H9 (cell line): ENCODE measurements around the gene TPCN2. TPM values are rescaled to one million over a fixed set of nuclear protein-coding genes. Genes with fewer than 3 reads are reported as not detected.

Experiments used
- DNase-seq: peaks from one replicate; pipeline ENCODE4 v3.0.0-alpha.2; 2017
- H2AFZ ChIP-seq: one replicate; pipeline ENCODE4 v1.6.1; 2013; ENCODE audit warnings: mild to moderate bottlenecking, low read length, control low read depth, moderate library complexity
- H2AK5ac ChIP-seq: 2 replicates; pipeline ENCODE4 v1.6.1; 2013; ENCODE audit warnings: low read length, control low read depth, mixed read lengths; ENCODE audit not compliant: insufficient read length
- H2BK120ac ChIP-seq: one replicate; pipeline ENCODE4 v1.6.1; 2013; ENCODE audit warnings: low read depth, mild to moderate bottlenecking, low read length, control low read depth, inconsistent platforms; ENCODE audit not compliant: poor library complexity, severe bottlenecking
- H2BK12ac ChIP-seq: 2 replicates; pipeline ENCODE4 v1.6.1; 2013; ENCODE audit warnings: low read length, control low read depth, mixed read lengths, low read depth; ENCODE audit not compliant: insufficient read length
- H2BK15ac ChIP-seq: 2 replicates; pipeline ENCODE4 v1.6.1; 2013; ENCODE audit warnings: low read depth, low read length, control low read depth
- H2BK20ac ChIP-seq: one replicate; pipeline ENCODE4 v1.6.1; 2013; ENCODE audit warnings: low read depth, mild to moderate bottlenecking, low read length, control low read depth, inconsistent platforms; ENCODE audit not compliant: poor library complexity, severe bottlenecking
- H2BK5ac ChIP-seq: 2 replicates; pipeline ENCODE4 v1.6.1; 2013; ENCODE audit warnings: low read length, control low read depth, mixed read lengths; ENCODE audit not compliant: insufficient read length
- H3K14ac ChIP-seq: 2 replicates; pipeline ENCODE4 v1.6.1; 2013; ENCODE audit warnings: low read length, control low read depth; ENCODE audit not compliant: insufficient read depth
- H3K18ac ChIP-seq: 2 replicates; pipeline ENCODE4 v1.6.1; 2013; ENCODE audit warnings: low read depth, mild to moderate bottlenecking, mixed read lengths, low read length, control low read depth; ENCODE audit not compliant: insufficient read length
- H3K23ac ChIP-seq: 2 replicates; pipeline ENCODE4 v1.6.1; 2013; ENCODE audit warnings: low read length, control low read depth, mixed read lengths, low read depth; ENCODE audit not compliant: insufficient read length
- H3K23me2 ChIP-seq: 2 replicates; pipeline ENCODE4 v1.6.1; 2013; ENCODE audit warnings: low read depth, mild to moderate bottlenecking, mixed read lengths, low read length, control low read depth; ENCODE audit not compliant: insufficient read length, poor library complexity, severe bottlenecking
- H3K27ac ChIP-seq: 2 replicates; pipeline ENCODE4 v1.5.1; 2013; ENCODE audit warnings: low read length, control low read depth, mixed read lengths, low read depth; ENCODE audit not compliant: insufficient read length
- H3K27me3 ChIP-seq: 2 replicates; pipeline ENCODE4 v1.6.1; 2013; ENCODE audit warnings: low read length, control low read depth, inconsistent platforms; ENCODE audit not compliant: insufficient read depth
- H3K4ac ChIP-seq: 2 replicates; pipeline ENCODE4 v1.6.1; 2013; ENCODE audit warnings: low read depth, mild to moderate bottlenecking, control low read depth, inconsistent platforms, low read length, moderate library complexity
- H3K4me1 ChIP-seq: 2 replicates; pipeline ENCODE4 v1.6.1; 2013; ENCODE audit warnings: low read length, control low read depth, inconsistent platforms; ENCODE audit not compliant: insufficient read depth
- H3K4me2 ChIP-seq: 2 replicates; pipeline ENCODE4 v1.6.1; 2013; ENCODE audit warnings: low read length, control low read depth, mixed read lengths; ENCODE audit not compliant: insufficient read length, insufficient read depth
- H3K56ac ChIP-seq: 2 replicates; pipeline ENCODE4 v1.6.1; 2013; ENCODE audit warnings: low read depth, mild to moderate bottlenecking, mixed read lengths, low read length, control low read depth; ENCODE audit not compliant: insufficient read length
- H3K79me1 ChIP-seq: 2 replicates; pipeline ENCODE4 v1.6.1; 2013; ENCODE audit warnings: low read depth, mild to moderate bottlenecking, moderate library complexity, low read length, control low read depth, inconsistent platforms; ENCODE audit not compliant: insufficient read depth, poor library complexity, severe bottlenecking
- H3K79me2 ChIP-seq: 2 replicates; pipeline ENCODE4 v1.6.1; 2013; ENCODE audit warnings: low read length, control low read depth, inconsistent platforms; ENCODE audit not compliant: insufficient read depth
- H3K9ac ChIP-seq: 2 replicates; pipeline ENCODE4 v1.6.1; 2013; ENCODE audit warnings: low read length, control low read depth, mixed read lengths; ENCODE audit not compliant: insufficient read length; ENCODE audit errors: extremely low read depth
- H3K9me3 ChIP-seq: one replicate; pipeline ENCODE4 v1.6.1; 2013; ENCODE audit warnings: low read depth, low read length, inconsistent platforms; ENCODE audit not compliant: control insufficient read depth
- H3T11ph ChIP-seq: one replicate; pipeline ENCODE4 v1.6.1; 2013; ENCODE audit warnings: mild to moderate bottlenecking, low read length, control low read depth, inconsistent platforms
- H4K20me1 ChIP-seq: one replicate; pipeline ENCODE4 v1.6.1; 2013; ENCODE audit not compliant: control insufficient read depth, insufficient read length, insufficient read depth
- H4K5ac ChIP-seq: 2 replicates; pipeline ENCODE4 v1.6.1; 2013; ENCODE audit warnings: low read depth, mild to moderate bottlenecking, mixed read lengths, low read length, control low read depth; ENCODE audit not compliant: insufficient read length
- H4K8ac ChIP-seq: replicated peaks from 2 replicates; pipeline ENCODE4 v1.6.1; 2013; ENCODE audit warnings: low read length, control low read depth, mixed read lengths, low read depth; ENCODE audit not compliant: insufficient read length
- H4K91ac ChIP-seq: 2 replicates; pipeline ENCODE4 v1.6.1; 2013; ENCODE audit warnings: low read depth, mild to moderate bottlenecking, moderate library complexity, mixed read lengths, low read length, control low read depth; ENCODE audit not compliant: insufficient read length
- H3K27ac Mint-ChIP-seq, 3 experiments: 2 replicates in 2 of 3; 3 replicates in 1 of 3; pipeline ENCODE4 v1.8.0; 2020 to 2021; ENCODE audit warnings: mixed read lengths in 3 of 3, mild to moderate bottlenecking in 1 of 3, moderate library complexity in 1 of 3
- H3K27me3 Mint-ChIP-seq: 2 replicates; pipeline ENCODE4 v1.8.0; 2021; ENCODE audit warnings: low read depth, mild to moderate bottlenecking, moderate library complexity, mixed read lengths
- H3K36me3 Mint-ChIP-seq, 3 experiments: 2 replicates in 2 of 3; 3 replicates in 1 of 3; pipeline ENCODE4 v1.8.0; 2020 to 2021; ENCODE audit warnings: low read depth in 3 of 3, mixed read lengths in 3 of 3; ENCODE audit not compliant: insufficient read depth in 1 of 3
- H3K4me1 Mint-ChIP-seq, 2 experiments: 2 replicates each; pipeline ENCODE4 v1.8.0; 2020; ENCODE audit warnings: mixed read lengths in 2 of 2
- H3K4me3 Mint-ChIP-seq, 2 experiments: 2 replicates in 1 of 2; 3 replicates in 1 of 2; pipeline ENCODE4 v1.8.0; 2020 to 2021; ENCODE audit warnings: mild to moderate bottlenecking in 2 of 2, mixed read lengths in 2 of 2, moderate library complexity in 1 of 2
- H3K9me3 Mint-ChIP-seq, 2 experiments: 2 replicates in 1 of 2; 3 replicates in 1 of 2; pipeline ENCODE4 v1.8.0; 2020; ENCODE audit warnings: mild to moderate bottlenecking in 2 of 2, mixed read lengths in 2 of 2, moderate library complexity in 1 of 2
- WGBS: extraction: QIAGEN DNeasy Blood & Tissue Kit; methylation state at CpG from one replicate; pipeline ENCODE4 v1.1.7; 2013; ENCODE audit warnings: missing lambda C conversion rate, low lambda C conversion rate, mixed read lengths; ENCODE audit not compliant: insufficient read length; ENCODE audit errors: extremely low coverage; 5-methylcytosine and 5-hydroxymethylcytosine counted together
- total RNA-seq: library from RNA; stranded (reverse); gene quantifications from 2 replicates; pipeline ENCODE4 v1.2.1, GENCODE V29; 2021
- TF ChIP-seq, protein P1 (sequence below): fragments of 200-600 bp; sonication (generic); conservative IDR thresholded peaks from 3 replicates; pipeline ENCODE4 v1.8.0; 2021; ENCODE audit warnings: antibody characterized with exemption, mild to moderate bottlenecking

The TPCN2 gene
- total RNA-seq, 1 experiment from 2014 or later: 16.8 TPM

DNA sequence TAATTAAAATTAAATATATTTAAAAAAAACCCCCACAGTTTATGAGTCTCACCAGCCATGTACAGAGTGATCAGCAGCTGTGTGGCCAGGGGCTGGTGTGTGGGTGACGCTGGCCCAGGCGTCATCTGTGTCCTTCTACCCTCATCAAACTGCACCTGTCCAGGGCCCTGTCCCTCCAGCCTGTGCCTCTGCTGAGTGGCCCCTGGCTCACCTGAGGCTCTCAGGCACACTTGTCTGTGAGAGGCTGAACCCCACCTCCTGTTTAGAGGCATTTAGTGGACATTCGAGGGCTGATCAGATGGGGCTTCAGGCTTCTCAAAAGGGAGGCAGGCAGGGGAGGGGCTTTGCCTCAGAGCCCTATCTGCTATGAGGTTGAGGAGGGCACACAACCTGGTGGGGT, 77.1 kb downstream of the TPCN2 start:
- Histone ChIP-seq H3K27ac (no peak overlapping the region), H3K14ac (no peak overlapping the region), H3K9ac (no peak overlapping the region), H3T11ph (no peak overlapping the region), H2BK20ac (no peak overlapping the region), H3K4ac (no peak overlapping the region), H4K8ac (no peak overlapping the region), H3K4me1 (no peaks in the 10 kb centered on the region), H3K79me1 (no peaks in the 10 kb centered on the region), H2BK15ac (no peak overlapping the region), H2AK5ac (no peak overlapping the region), H4K91ac (no peak overlapping the region), H3K23me2 (no peaks in the 10 kb centered on the region), H3K9me3 (no peaks in the 10 kb centered on the region), H3K56ac (no peak overlapping the region), H2BK5ac (no peak overlapping the region), H2BK12ac (no peak overlapping the region), H3K23ac (no peak overlapping the region), H2BK120ac (no peak overlapping the region), H3K4me2 (no peak overlapping the region), H3K18ac (no peak overlapping the region), H4K20me1 (no peaks in the 10 kb centered on the region), H2AFZ (no peak overlapping the region), H3K79me2 (no peaks in the 10 kb centered on the region), H4K5ac (no peak overlapping the region), H3K27me3 (no peaks in the 10 kb centered on the region)
- peaks cover 5% of the 10 kb centered on the region for H3K27me3 Mint-ChIP-seq
- peak; percentile 22 for DNase-seq
- peaks cover 5 to 10% (median 9%) of the 10 kb centered on the region in 3 experiments; a peak in 3 of 7 replicates for H3K36me3 Mint-ChIP-seq
- H3K4me1 Mint-ChIP-seq: peaks cover 19 to 33% of the 10 kb centered on the region in 2 experiments
- H3K4me3 Mint-ChIP-seq: no peak overlapping the region
- peaks cover 16 to 19% of the 10 kb centered on the region in 2 experiments for H3K9me3 Mint-ChIP-seq
- H3K27ac Mint-ChIP-seq: peak overlapping the region in 1 of 3 experiments; percentile 83; a peak in 2 of 7 replicates
- TF ChIP-seq, protein P1, sequence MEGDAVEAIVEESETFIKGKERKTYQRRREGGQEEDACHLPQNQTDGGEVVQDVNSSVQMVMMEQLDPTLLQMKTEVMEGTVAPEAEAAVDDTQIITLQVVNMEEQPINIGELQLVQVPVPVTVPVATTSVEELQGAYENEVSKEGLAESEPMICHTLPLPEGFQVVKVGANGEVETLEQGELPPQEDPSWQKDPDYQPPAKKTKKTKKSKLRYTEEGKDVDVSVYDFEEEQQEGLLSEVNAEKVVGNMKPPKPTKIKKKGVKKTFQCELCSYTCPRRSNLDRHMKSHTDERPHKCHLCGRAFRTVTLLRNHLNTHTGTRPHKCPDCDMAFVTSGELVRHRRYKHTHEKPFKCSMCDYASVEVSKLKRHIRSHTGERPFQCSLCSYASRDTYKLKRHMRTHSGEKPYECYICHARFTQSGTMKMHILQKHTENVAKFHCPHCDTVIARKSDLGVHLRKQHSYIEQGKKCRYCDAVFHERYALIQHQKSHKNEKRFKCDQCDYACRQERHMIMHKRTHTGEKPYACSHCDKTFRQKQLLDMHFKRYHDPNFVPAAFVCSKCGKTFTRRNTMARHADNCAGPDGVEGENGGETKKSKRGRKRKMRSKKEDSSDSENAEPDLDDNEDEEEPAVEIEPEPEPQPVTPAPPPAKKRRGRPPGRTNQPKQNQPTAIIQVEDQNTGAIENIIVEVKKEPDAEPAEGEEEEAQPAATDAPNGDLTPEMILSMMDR: no peak
- WGBS: no CpG with 5 or more reads among the region's 3 CpGs
